Measurements from ENCODE around the gene SLC25A52.
"Not testable (repeated sequence)": the region's sequence is repeated elsewhere in the genome, so short reads cannot be mapped to it uniquely, and the experiment has no call there.

Gene SLC25A52

GRCh38 chr18:31740180-31740579, 20.5 kb downstream of the SLC25A52 start:
- DNase-seq (ENCODE audit: low read depth in 3 of 3) = no peak

DNA sequence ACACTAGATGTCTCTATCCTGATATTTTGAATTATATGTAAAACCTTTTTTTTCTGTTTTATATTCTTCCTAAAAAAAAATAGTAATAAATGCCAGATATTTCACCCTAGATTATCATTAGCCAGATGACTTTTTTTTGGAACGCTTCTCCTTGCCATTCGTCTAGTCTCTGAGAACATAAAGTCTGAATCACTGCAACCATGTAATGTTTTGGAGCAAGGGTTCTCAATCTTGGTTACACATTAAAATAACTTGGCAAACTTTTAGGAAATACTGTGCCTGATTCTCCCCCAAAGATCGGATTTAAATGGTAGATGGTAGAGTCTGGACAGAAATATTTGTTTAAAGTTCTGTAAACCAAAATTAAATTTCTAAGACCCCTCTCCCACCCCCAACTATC, 21.0 kb downstream of the SLC25A52 start:
- DNase-seq (ENCODE audit: low read depth in 3 of 3) = no peak

DNA sequence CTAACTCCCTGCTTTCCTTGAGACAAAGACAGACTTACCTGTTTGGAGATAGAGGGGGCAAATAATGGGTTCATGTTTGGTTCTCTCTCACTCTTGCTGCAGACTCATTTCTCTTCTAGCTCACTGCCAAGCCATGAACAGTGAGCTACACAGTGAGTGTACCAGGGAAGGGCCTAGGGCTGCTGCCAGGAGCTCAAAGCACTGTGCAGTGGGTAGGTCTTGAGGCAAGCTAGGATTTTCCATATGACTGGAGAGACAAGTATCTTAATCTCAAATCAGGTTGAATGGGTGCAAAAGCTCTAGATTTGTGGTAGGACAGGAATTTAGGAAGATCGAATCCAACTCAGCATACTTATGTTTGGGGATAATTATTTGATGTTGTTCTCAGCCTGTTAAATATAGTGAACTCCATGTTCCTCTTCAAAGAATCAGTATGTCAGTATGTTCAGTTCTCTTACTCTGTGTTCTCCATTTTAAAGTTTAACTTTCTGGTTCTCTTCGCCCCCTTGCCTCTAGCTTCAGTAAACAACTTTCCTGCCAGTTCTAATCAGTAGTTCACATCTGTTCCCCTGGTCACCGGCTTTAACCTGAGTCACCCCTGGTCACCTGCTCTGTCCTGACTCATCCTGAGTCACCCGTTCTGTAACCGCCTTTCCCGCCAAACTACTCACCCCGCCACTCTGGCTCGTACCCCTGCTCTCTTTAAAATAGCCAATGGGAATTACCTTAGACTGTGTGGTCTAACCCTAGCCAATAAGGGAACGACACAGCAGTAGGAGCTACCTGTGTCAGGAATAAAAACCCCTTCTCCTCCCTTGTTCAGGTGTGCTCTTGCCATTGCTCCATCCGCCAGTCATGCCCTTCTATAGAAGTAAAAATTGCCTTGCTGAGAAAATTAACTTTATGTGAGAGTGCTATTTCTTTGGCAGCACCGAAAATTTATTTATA, 21.9 kb downstream of the SLC25A52 start:
- no peak for DNase-seq (ENCODE audit: low read depth in 3 of 3)

DNA sequence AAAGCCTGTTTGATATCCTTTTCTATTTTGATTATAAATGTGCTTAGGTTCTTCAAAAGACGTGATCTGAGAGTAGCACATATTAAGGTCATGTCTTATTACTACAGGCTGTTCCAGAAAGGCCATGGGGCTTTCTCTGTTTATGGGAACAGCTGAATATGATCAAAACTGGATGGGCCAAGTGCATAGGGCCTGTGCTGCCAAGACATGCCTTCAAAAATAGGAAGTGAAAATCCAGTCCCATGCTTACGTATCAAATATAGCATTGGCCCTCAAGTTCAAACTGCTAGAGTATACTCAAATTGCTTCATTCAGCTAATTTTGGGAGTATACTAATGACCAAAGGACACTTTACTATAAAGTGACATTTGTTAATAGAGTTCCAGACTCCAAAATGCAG, 24.1 kb downstream of the SLC25A52 start:
- DNase-seq (ENCODE audit: low read depth in 3 of 3) = no peak

GRCh38 chr18:31731628-31732027, 29.1 kb downstream of the SLC25A52 start:
- DNase-seq (ENCODE audit: low read depth in 3 of 3) = no peak

DNA sequence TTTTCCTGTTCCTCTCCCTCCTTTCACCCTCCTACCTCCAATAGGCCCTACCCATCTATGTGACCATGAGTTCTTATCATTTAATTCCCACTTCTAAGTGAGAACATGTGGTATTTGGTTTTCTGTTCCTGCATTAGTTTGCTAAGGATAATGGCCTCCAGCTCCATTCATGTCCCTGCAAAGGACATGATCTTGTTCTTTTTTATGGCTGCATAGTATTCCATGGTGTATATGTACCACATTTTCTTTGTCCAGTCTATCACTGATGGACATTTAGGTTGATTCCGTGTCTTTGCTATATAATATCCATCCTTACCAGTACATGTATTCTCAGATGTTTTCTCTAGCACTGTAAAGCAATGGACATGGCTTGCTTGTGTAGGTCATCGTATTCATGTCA, 31.5 kb downstream of the SLC25A52 start:
- DNase-seq (ENCODE audit: low read depth in 3 of 3) = not testable (repeated sequence)

DNA sequence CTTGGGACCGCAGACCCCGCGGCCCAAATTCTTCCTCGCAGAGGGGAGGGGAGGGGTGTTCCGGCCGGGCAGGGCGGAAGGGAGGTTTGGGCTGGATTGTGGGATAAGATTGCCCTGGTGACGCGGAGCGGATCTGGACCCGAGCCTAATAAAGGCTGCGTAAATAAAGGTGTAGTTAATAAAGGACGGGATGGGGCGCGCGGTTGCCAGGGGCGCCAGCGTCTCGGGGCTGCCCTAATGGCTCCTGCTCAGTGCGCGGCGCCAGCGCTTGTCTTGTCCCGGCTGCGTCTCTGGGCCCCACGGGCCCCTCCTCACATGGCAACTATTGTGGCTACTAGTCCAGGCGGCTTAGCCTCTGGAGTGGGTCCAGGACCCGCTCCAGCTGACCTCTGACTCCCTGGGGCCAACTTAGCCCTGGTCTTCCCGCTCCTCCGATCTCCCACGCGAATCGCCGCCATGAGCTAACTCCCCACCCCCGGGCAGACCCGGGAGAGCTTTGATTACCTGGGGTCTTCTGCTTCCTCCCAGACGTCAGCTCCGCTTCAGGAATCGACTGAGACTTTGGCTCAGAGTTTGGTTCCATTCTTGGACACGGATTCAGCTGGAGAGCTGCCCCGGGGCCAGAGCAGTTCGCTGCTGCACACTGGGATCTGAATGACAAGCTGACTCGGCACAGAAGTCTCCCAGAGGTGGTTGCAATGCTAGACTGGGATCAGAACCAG, 36.5 kb downstream of the SLC25A52 start:
- no peak for DNase-seq (ENCODE audit: low read depth in 3 of 3)

DNA sequence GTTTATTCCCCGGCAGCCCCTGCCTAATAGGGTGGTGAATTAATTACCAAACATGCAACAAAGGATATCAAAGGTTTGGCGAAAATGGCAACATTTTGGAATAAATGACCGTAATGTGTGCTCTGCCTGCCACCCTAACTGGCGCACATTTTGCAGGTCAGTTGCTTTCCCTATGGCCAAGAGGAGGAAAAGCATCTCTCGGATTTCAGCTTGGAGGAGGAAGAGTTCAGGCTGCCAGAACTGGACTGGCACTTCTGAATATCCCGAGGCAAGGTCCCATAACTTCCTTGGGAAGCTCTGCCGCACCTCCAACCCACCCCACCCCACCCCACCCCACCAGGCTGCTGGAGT, 37.1 kb downstream of the SLC25A52 start:
- no peak for DNase-seq (ENCODE audit: low read depth in 3 of 3)

GRCh38 chr18:31722369-31722957, 38.2 kb downstream of the SLC25A52 start:
- DNase-seq (ENCODE audit: low read depth in 3 of 3) = peak; percentile 64 to 70 (median 65)

- DNase-seq (ENCODE audit: low read depth in 3 of 3) = no peak
Measured at GRCh38 chr18:31721601-31722000, 39.1 kb downstream of the SLC25A52 start.

DNA sequence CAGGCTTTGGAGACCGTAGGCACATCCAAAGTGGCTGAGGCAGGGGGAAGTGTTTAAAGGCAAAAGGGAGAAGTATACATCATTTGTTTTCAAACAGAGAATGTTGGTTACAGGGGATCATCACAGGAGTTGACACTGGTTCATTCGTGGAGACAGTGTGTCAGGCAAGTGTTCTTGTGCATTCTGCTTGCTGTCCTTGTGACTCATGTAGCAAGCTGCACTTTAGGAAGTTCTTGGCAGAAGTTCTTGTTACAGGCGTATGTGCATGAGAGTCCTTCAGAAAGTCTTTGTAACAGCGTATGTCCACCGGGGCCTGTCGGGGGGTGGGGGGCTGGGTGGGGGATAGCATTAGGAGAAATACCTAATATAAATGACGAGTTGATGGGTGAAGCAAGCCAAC, 39.8 kb downstream of the SLC25A52 start:
- DNase-seq (ENCODE audit: low read depth in 3 of 3) = no peak

DNA sequence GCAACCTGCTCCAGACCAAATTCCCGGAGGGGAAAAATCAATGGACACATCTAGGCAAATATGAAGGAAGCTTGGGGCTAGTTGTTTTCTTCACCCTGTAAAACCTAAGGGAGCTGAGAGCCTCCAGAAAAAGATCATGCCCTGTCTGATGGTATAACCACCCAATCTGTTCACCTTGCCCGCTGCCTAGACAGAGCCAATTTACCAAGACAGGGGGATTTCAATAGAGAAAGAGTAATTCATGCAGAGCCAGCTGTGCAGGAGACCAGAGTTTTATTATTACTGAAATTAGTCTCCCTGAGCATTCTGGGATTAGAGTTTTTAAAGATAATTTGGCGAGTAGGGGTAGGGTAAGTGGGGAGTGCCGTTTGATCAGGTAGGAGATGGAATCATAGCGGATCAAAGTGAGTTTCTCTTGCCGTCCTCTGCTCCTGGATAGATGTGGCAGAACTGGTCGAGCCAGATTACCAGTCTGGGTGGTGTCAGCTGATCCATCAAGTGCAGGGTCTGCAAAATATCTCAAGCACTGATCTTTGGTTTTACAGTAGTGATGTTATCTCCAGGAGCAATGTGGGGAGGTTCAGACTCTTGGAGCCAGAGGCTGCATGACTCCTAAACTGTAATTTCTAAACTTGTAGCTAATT, 41.2 kb downstream of the SLC25A52 start:
- no peak for DNase-seq (ENCODE audit: low read depth in 3 of 3)

DNA sequence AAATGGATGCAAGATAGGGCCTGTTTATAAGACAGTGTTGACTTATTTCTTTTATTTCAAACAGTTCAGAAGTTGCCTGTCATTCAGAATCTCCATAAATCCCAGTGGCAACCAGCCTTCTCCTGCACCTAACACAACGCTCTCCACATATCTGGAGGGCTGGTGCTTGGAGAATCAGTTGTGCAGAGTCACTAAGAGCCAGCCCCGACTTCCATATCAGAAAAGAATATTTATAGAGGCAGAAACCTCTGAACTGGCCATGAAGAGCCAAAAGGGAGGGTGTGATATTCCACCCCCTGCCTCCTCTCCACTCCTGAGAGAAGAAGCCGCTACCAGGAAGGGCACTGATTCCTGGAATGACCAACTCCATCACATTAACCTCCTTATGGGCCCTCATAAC, 42.3 kb downstream of the SLC25A52 start:
- no peak for DNase-seq (ENCODE audit: low read depth in 3 of 3)

GRCh38 chr18:31716362-31716761, 44.3 kb downstream of the SLC25A52 start:
- DNase-seq (ENCODE audit: low read depth in 3 of 3) = no peak

DNA sequence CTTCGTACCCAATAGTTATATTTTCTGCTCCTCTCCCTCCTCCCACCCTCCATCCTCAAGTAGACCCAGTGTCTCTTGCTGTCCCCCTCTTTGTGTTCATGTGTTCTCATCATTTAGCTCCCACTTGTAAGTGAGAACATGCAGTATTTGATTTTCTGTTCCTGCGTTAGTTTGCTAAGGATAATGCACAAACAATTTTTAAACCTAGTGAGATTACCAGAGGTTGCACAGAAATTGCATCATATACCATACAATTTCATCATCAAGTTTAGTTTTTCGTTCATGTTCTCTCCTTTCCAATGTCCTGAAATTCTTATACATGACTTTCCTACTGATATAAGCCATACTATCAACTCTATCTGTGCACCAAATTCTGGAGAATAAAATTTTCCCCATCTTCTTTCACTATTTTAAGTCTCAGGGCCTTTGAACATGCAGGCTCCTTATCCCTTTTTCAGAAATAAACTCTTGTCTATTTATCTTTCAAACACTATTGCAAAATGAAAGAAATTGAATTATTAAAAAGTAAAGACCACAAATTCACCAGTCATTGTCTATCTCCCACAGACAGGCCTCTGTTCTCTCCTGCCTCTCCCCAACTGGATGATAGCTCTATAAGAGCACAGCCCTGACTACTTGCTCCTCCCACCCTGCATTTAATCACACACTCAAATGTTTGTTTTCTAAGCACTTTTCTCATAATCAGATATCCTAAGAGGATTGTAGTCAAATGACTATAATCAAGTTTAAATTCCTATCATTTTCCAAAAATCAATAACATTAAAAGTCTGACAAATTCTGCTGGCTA, 49.1 kb downstream of the SLC25A52 start:
- no peak for DNase-seq (ENCODE audit: low read depth in 3 of 3)

GRCh38 chr18:31710826-31711225, 49.9 kb downstream of the SLC25A52 start:
- no peak for DNase-seq (ENCODE audit: low read depth in 3 of 3)

Data from stimulated activated CD4-positive, alpha-beta T cell treated with anti-CD3 and anti-CD28 coated beads, TNF-alpha, amount 100 ng/mL, for 48 hours (primary cell).